Dendritic cell treated with granulocyte-macrophage colony-stimulating factor and Interleukin-4, amounts not matched to agents 40 ng/mL and 50 ng/mL, for 4 days (primary cell): ENCODE results near the gene SLC22A6.

ENCODE experiments used
- H3K27ac Mint-ChIP-seq: one replicate; pipeline ENCODE4 v1.8.0; 2022; ENCODE audit warnings: mild to moderate bottlenecking, mixed read lengths
- H3K27me3 Mint-ChIP-seq: one replicate; pipeline ENCODE4 v1.8.0; 2022; ENCODE audit warnings: mild to moderate bottlenecking, mixed read lengths
- H3K36me3 Mint-ChIP-seq: one replicate; pipeline ENCODE4 v1.8.0; 2022; ENCODE audit warnings: low read depth, mixed read lengths
- H3K4me1 Mint-ChIP-seq: one replicate; pipeline ENCODE4 v1.8.0; 2022; ENCODE audit warnings: low read depth, mixed read lengths
- H3K4me3 Mint-ChIP-seq: one replicate; pipeline ENCODE4 v1.8.0; 2022; ENCODE audit warnings: mild to moderate bottlenecking, moderate library complexity, mixed read lengths
- H3K9me3 Mint-ChIP-seq: one replicate; pipeline ENCODE4 v1.8.0; 2022; ENCODE audit warnings: mixed read lengths
- intact Hi-C: fragments of 100-400 bp; cut with micrococcal nuclease; formaldehyde crosslinking; loops from one replicate; pipeline ENCODE4 v1.15.0; 2022

SLC22A6 gene, protein sequence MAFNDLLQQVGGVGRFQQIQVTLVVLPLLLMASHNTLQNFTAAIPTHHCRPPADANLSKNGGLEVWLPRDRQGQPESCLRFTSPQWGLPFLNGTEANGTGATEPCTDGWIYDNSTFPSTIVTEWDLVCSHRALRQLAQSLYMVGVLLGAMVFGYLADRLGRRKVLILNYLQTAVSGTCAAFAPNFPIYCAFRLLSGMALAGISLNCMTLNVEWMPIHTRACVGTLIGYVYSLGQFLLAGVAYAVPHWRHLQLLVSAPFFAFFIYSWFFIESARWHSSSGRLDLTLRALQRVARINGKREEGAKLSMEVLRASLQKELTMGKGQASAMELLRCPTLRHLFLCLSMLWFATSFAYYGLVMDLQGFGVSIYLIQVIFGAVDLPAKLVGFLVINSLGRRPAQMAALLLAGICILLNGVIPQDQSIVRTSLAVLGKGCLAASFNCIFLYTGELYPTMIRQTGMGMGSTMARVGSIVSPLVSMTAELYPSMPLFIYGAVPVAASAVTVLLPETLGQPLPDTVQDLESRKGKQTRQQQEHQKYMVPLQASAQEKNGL

GRCh38 chr11:62984451-62984991, at the start of gene SLC22A6:
Gene SLC22A6, minus strand, starts transcription at chr11:62984967. Its CDS starts 277 bp downstream, at chr11:62984690.
- H3K36me3 Mint-ChIP-seq: no peaks in the 10 kb centered on the region
- H3K9me3 Mint-ChIP-seq: no peaks in the 10 kb centered on the region
- peaks cover 18% of the 10 kb centered on the region for H3K27me3 Mint-ChIP-seq
- intact Hi-C loops: no loop called here
- no peak within 1 kb of the TSS for H3K27ac Mint-ChIP-seq
- H3K4me1 Mint-ChIP-seq: no peaks in the 10 kb centered on the region
- H3K4me3 Mint-ChIP-seq: no peak within 1 kb of the TSS

DNA sequence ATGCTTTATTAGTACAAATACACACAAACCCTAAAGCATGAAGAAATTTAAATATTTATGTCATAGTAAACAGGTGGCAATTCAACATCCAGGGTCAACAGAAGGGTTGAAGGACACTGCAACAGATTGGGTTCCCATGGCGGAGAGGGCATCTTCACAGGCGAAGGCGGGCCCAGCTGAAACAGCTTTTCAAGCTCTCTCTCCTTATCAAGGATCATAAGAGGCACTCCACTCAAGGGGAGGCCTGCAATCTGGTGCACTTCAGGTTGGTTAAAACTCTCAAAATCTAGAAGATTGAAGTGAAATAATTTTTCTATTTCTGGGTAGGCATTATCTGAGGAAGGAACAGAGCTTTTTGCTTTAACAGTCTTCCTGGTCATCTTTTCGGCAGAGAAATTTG, 47.7 kb upstream of the SLC22A6 start:
- H3K36me3 Mint-ChIP-seq: no peaks in the 10 kb centered on the region
- H3K27ac Mint-ChIP-seq: no peak overlapping the region
- intact Hi-C loops: loop anchor here (10.0 kb wide), 1 partner anchor 602 kb away; no protein-coding TSS in a partner anchor
- no peaks in the 10 kb centered on the region for H3K9me3 Mint-ChIP-seq
- H3K27me3 Mint-ChIP-seq: peaks cover 34% of the 10 kb centered on the region
- peaks cover 5% of the 10 kb centered on the region for H3K4me1 Mint-ChIP-seq
- H3K4me3 Mint-ChIP-seq: no peak overlapping the region

DNA sequence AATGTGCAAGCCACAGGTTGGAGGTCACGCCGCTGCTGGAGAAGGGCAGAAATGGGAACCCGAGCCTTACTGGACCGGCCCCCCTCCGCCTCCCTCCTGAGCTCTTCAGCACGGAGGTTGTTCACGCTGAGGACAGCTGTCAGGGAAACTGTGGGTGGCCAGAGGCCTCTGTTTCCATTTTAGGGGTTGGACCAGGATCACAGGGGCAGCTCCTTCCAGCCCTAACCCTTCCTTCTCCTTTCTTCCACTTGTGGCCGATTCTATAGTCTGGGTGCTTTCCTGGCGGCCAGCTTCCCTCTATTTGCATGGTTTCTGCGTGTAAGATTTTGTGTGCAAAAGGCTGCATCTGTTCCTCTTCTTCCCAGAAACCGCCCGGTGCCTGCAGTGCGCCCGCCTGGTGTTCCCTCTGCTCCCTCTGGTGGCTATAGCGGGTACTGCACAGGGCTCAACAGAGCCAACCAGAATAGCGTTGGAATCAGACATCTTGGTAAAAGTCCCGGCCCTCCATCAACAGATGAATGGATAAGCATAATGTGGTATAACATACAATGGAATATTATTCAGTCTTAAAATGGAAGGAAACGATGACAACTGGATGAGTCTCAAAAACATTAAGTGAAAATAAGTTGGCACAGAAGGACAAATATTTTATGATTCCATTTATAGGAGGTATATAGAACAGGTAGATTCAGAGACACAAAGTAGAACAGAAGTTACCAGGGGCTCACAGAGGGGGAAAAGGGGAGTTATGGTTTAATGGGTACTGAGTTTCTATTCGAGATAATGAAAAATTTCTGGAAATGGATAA, 39.3 kb upstream of the SLC22A6 start:
- no peaks in the 10 kb centered on the region for H3K36me3 Mint-ChIP-seq
- H3K9me3 Mint-ChIP-seq: no peaks in the 10 kb centered on the region
- peaks cover 13% of the 10 kb centered on the region for H3K27me3 Mint-ChIP-seq
- peak overlapping the region; percentile 64 for H3K4me3 Mint-ChIP-seq
- H3K4me1 Mint-ChIP-seq: peaks cover 13% of the 10 kb centered on the region
- intact Hi-C loops: loop anchor here (1.0 kb wide), 1 partner anchor 118 kb away; no protein-coding TSS in a partner anchor
- H3K27ac Mint-ChIP-seq: peak overlapping the region; percentile 71

GRCh38 chr11:63023222-63023814, 38.6 kb upstream of the SLC22A6 start:
- H3K4me1 Mint-ChIP-seq: peaks cover 13% of the 10 kb centered on the region
- H3K4me3 Mint-ChIP-seq: peak overlapping the region; percentile 64
- peaks cover 20% of the 10 kb centered on the region for H3K27me3 Mint-ChIP-seq
- peak overlapping the region; percentile 71 for H3K27ac Mint-ChIP-seq
- no peaks in the 10 kb centered on the region for H3K9me3 Mint-ChIP-seq
- H3K36me3 Mint-ChIP-seq: no peaks in the 10 kb centered on the region
- intact Hi-C loops: no loop called here

GRCh38 chr11:63022441-63022840, 37.7 kb upstream of the SLC22A6 start:
- H3K4me3 Mint-ChIP-seq: no peak overlapping the region
- H3K36me3 Mint-ChIP-seq: no peaks in the 10 kb centered on the region
- H3K27ac Mint-ChIP-seq: no peak overlapping the region
- peaks cover 13% of the 10 kb centered on the region for H3K4me1 Mint-ChIP-seq
- H3K9me3 Mint-ChIP-seq: no peaks in the 10 kb centered on the region
- intact Hi-C loops: no loop called here
- peaks cover 20% of the 10 kb centered on the region for H3K27me3 Mint-ChIP-seq

DNA sequence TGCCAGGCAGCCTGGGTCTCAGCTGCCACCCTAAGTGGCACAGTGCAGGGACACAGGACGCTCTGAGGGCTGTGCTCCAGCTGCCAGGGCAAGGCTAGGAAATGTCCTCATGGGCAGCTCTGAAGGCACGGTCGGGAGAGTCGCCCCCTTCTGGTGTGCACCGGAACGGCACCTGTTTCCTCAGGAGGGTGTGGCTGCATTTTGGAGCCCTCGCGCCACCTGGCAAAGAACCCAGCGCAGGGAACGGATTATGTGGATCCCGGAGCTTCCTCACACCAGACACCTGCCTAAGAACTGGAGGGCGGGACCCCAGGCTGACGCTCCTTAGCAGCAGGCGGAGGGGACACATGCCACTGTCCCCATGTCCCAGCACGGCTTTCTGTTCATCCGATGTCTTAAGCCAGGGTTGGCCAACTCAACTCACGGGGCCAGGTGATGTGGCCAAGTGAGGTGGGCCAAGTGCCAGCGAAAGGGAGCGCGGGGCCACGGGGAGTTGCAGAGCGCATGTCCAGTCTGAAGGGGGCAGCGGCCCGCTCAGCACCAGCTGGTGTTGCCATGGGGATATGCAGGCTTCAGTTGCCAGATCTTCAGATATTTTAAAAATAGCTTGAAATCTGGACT, 36.0 kb upstream of the SLC22A6 start:
- Mint-ChIP-seq H3K27me3 (peaks cover 19% of the 10 kb centered on the region), H3K4me3 (no peak overlapping the region), H3K4me1 (peaks cover 13% of the 10 kb centered on the region), H3K36me3 (no peaks in the 10 kb centered on the region), H3K27ac (no peak overlapping the region), H3K9me3 (no peaks in the 10 kb centered on the region)
- intact Hi-C loops: no loop called here

GRCh38 chr11:63019506-63019905, 34.7 kb upstream of the SLC22A6 start:
- peaks cover 21% of the 10 kb centered on the region for H3K27me3 Mint-ChIP-seq
- intact Hi-C loops: no loop called here
- H3K4me1 Mint-ChIP-seq: peaks cover 13% of the 10 kb centered on the region
- H3K27ac Mint-ChIP-seq: no peak overlapping the region
- H3K4me3 Mint-ChIP-seq: no peak overlapping the region
- no peaks in the 10 kb centered on the region for H3K36me3 Mint-ChIP-seq
- H3K9me3 Mint-ChIP-seq: no peaks in the 10 kb centered on the region

DNA sequence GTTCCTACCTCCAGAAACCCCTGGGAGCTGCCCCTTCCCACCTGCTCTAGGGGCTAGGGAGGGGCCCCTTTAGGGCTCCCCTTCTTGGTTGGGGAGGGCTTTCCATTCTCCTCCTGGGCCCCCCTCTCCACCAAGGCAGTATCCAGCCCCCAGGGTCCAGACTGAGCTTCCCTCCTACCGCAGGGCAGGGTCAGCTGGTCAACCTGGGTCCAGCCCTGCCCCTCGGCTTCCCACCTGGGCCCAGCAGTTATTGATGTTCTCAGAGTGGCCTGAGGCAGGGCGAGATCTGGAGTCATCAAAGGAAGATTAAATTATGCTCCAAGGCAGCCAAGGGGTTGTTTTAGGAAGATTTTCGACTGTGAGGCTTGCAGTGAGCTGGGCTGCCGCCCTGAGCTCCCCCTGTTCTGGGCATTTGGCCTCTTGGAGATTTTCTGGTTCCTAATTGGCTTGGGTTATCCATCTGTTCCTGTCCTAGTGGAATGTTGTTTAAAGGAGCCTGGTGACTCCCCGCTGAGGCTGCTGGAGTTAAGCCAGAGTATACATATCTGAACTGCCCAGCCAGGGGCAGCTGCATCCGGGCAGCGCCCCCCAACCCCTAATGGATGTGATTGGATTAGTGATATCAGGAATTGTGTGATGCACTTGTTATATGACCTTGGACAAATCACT, 32.7 kb upstream of the SLC22A6 start:
- no peaks in the 10 kb centered on the region for H3K36me3 Mint-ChIP-seq
- H3K9me3 Mint-ChIP-seq: no peaks in the 10 kb centered on the region
- H3K4me3 Mint-ChIP-seq: no peak overlapping the region
- intact Hi-C loops: no loop called here
- H3K4me1 Mint-ChIP-seq: no peaks in the 10 kb centered on the region
- peaks cover 27% of the 10 kb centered on the region for H3K27me3 Mint-ChIP-seq
- H3K27ac Mint-ChIP-seq: no peak overlapping the region

GRCh38 chr11:63015521-63016215, 30.9 kb upstream of the SLC22A6 start, which contains the start of gene SLC22A8:
Gene SLC22A8, minus strand, starts transcription at chr11:63015841. Its CDS starts 883 bp downstream, at chr11:63014958.
- Mint-ChIP-seq H3K4me1 (no peaks in the 10 kb centered on the region), H3K27me3 (peaks cover 27% of the 10 kb centered on the region), H3K4me3 (no peak within 1 kb of the TSS), H3K9me3 (no peaks in the 10 kb centered on the region), H3K36me3 (no peaks in the 10 kb centered on the region), H3K27ac (no peak within 1 kb of the TSS)
- intact Hi-C loops: no loop called here

GRCh38 chr11:63014408-63015055, 29.8 kb upstream of the SLC22A6 start:
- peaks cover 27% of the 10 kb centered on the region for H3K27me3 Mint-ChIP-seq
- no peak overlapping the region for H3K4me3 Mint-ChIP-seq
- no peaks in the 10 kb centered on the region for H3K36me3 Mint-ChIP-seq
- intact Hi-C loops: no loop called here
- no peak overlapping the region for H3K27ac Mint-ChIP-seq
- no peaks in the 10 kb centered on the region for H3K9me3 Mint-ChIP-seq
- H3K4me1 Mint-ChIP-seq: no peaks in the 10 kb centered on the region

- Mint-ChIP-seq H3K9me3 (no peaks in the 10 kb centered on the region), H3K4me3 (no peak overlapping the region), H3K36me3 (no peaks in the 10 kb centered on the region), H3K27ac (no peak overlapping the region), H3K4me1 (no peaks in the 10 kb centered on the region), H3K27me3 (peaks cover 18% of the 10 kb centered on the region)
- intact Hi-C loops: no loop called here
Observed at GRCh38 chr11:63012839-63013238, 28.1 kb upstream of the SLC22A6 start.

DNA sequence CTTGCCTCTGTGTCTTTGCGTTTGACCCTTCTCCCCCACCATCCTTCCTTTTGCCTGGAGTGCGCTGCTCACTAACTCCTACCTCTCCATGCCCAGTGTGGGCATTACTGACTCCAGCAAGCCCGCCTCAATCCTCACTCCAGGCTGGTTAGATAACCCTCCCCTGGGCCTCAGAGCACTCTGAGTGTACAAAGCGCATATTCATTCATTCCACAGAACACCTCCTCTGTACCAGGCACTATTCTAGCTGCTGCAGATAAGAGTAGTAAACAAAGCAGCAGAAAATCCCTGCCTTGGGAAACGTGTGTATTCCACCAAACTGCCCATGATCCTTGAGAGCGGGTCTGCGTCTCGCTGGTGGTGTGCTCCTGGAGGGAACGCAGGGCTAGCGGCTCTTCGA, 27.7 kb upstream of the SLC22A6 start:
- no peak overlapping the region for H3K27ac Mint-ChIP-seq
- H3K4me3 Mint-ChIP-seq: no peak overlapping the region
- H3K9me3 Mint-ChIP-seq: no peaks in the 10 kb centered on the region
- peaks cover 15% of the 10 kb centered on the region for H3K27me3 Mint-ChIP-seq
- intact Hi-C loops: no loop called here
- H3K4me1 Mint-ChIP-seq: no peaks in the 10 kb centered on the region
- H3K36me3 Mint-ChIP-seq: no peaks in the 10 kb centered on the region
